GM21717 (cell line): ENCODE data around the gene OR2T3.
"Not testable (repeated sequence)": the region's sequence is repeated elsewhere in the genome, so short reads cannot be mapped to it uniquely, and the experiment has no call there.

Source experiments
- ATAC-seq: cut with Tn5 transposase; IDR thresholded peaks from one replicate; pipeline ENCODE4 v1.9.1; 2021; ENCODE audit warnings: mild to moderate bottlenecking, moderate library complexity; ENCODE audit not compliant: unreplicated experiment

Gene OR2T3

GRCh38 chr1:248459117-248459516, 14.0 kb upstream of the OR2T3 start:
- not testable (repeated sequence) for ATAC-seq

- ATAC-seq, result no peak
Measured at GRCh38 chr1:248471154-248471553, 2.0 kb upstream of the OR2T3 start.

GRCh38 chr1:248472111-248472510, 1.0 kb upstream of the OR2T3 start:
- ATAC-seq, result not testable (repeated sequence)

GRCh38 chr1:248475660-248476059, 2.5 kb downstream of the OR2T3 start:
- not testable (repeated sequence) for ATAC-seq

- peak; percentile 87 for ATAC-seq
Measured at GRCh38 chr1:248481686-248482579, 8.8 kb downstream of the OR2T3 start.

- ATAC-seq, result not testable (repeated sequence)
Measured at GRCh38 chr1:248488289-248488688, 15.1 kb downstream of the OR2T3 start, which contains the start of gene OR2T5. TSS of gene OR2T5 (plus strand) at chr1:248488589. CDS start at chr1:248488589, 0 bp downstream.

- not testable (repeated sequence) for ATAC-seq
Measured at GRCh38 chr1:248496661-248497060, 23.5 kb downstream of the OR2T3 start.

GRCh38 chr1:248500305-248501035, 27.3 kb downstream of the OR2T3 start:
- not testable (repeated sequence) for ATAC-seq

- ATAC-seq, result not testable (repeated sequence)
Measured at GRCh38 chr1:248507773-248508172, 34.6 kb downstream of the OR2T3 start, which contains the start of gene OR2G6. TSS of gene OR2G6 (plus strand) at chr1:248508073. CDS start at chr1:248521647, 13,574 bp downstream.

GRCh38 chr1:248510217-248510616, 37.1 kb downstream of the OR2T3 start:
- ATAC-seq, result not testable (repeated sequence)

- ATAC-seq, result no peak
Measured at GRCh38 chr1:248521856-248522255, 48.7 kb downstream of the OR2T3 start.
